ENCODE measurements around the gene NCL. TPM values are rescaled to one million over a fixed set of nuclear protein-coding genes. Genes with fewer than 3 reads are reported as not detected.
"Not testable (repeated sequence)": the region's sequence is repeated elsewhere in the genome, so short reads cannot be mapped to it uniquely, and the experiment has no call there.

Gene NCL
- polyA plus RNA-seq, 3 donors from 2014 or later, result 110 to 602 (median 239) TPM

- H3K4me3 Mint-ChIP-seq, result no peak overlapping the region
- H3K4me1 Mint-ChIP-seq, result peaks cover under 1 to 7% of the 10 kb centered on the region in 2 donors
- no peak for DNase-seq
- H3K36me3 Mint-ChIP-seq, result peaks cover 9 to 24% (median 13%) of the 10 kb centered on the region in 3 donors
- H3K27me3 Mint-ChIP-seq (ENCODE audit: low read depth in 3 of 3), result peaks cover 0 to 3% (median 2%) of the 10 kb centered on the region in 3 donors
- peaks cover 1 to 3% (median 2%) of the 10 kb centered on the region in 6 donors for H3K9me3 Mint-ChIP-seq
- peak overlapping the region in 2 of 6 donors; percentile 20 to 40 for H3K27ac Mint-ChIP-seq
Measured at GRCh38 chr2:231436957-231437356, 27.3 kb downstream of the NCL start.

- peaks cover 22 to 49% (median 35%) of the 10 kb centered on the region in 3 donors for H3K36me3 Mint-ChIP-seq
- peaks cover 3 to 12% (median 10%) of the 10 kb centered on the region in 3 donors for H3K27me3 Mint-ChIP-seq (ENCODE audit: low read depth in 3 of 3)
- H3K4me1 Mint-ChIP-seq, result peaks cover 7% of the 10 kb centered on the region in 2 donors
- DNase-seq, result no peak
- H3K4me3 Mint-ChIP-seq, result no peak overlapping the region
- peak overlapping the region in 3 of 6 donors; percentile 44 to 81 (median 71) for H3K27ac Mint-ChIP-seq
- peaks cover 4 to 22% (median 16%) of the 10 kb centered on the region in 6 donors for H3K9me3 Mint-ChIP-seq
Measured at GRCh38 chr2:231433990-231434389, 30.3 kb downstream of the NCL start.

GRCh38 chr2:231431606-231432005 is 32.7 kb downstream of the NCL start:
- H3K27me3 Mint-ChIP-seq (ENCODE audit: low read depth in 3 of 3), result peaks cover 15% of the 10 kb centered on the region in 3 donors
- no peak overlapping the region for H3K4me3 Mint-ChIP-seq

GRCh38 chr2:231430437-231430836 is 33.8 kb downstream of the NCL start:
- DNase-seq, result not testable (repeated sequence)
- Mint-ChIP-seq H3K27me3 (ENCODE audit: low read depth in 3 of 3) (peaks cover 17 to 25% (median 23%) of the 10 kb centered on the region in 3 donors), H3K4me3 (peak overlapping the region in 1 of 5 donors; percentile 38), H3K36me3 (peaks cover 22 to 44% (median 33%) of the 10 kb centered on the region in 3 donors), H3K4me1 (peaks cover 27 to 35% of the 10 kb centered on the region in 2 donors), H3K27ac (peak overlapping the region in 4 of 6 donors; percentile 31 to 81 (median 46)), H3K9me3 (peaks cover 4 to 22% (median 16%) of the 10 kb centered on the region in 6 donors)

More at GRCh38 chr2:231431606-231432005, 32.7 kb downstream of the NCL start:
- DNase-seq, result no peak
- Mint-ChIP-seq H3K36me3 (peaks cover 22 to 46% (median 35%) of the 10 kb centered on the region in 3 donors), H3K4me1 (peaks cover 15 to 23% of the 10 kb centered on the region in 2 donors), H3K9me3 (peaks cover 4 to 22% (median 16%) of the 10 kb centered on the region in 6 donors), H3K27ac (peak overlapping the region in 3 of 6 donors; percentile 1 to 37 (median 31))

- Mint-ChIP-seq H3K4me3 (no peak overlapping the region), H3K9me3 (peaks cover 4 to 22% (median 16%) of the 10 kb centered on the region in 6 donors), H3K36me3 (peaks cover 22 to 43% (median 32%) of the 10 kb centered on the region in 3 donors), H3K27me3 (ENCODE audit: low read depth in 3 of 3) (peaks cover 17 to 29% (median 26%) of the 10 kb centered on the region in 3 donors), H3K4me1 (peaks cover 32 to 40% of the 10 kb centered on the region in 2 donors), H3K27ac (peak overlapping the region; percentile 37 to 85 (median 58))
- DNase-seq, result no peak
Measured at GRCh38 chr2:231429901-231430300, 34.4 kb downstream of the NCL start.

GRCh38 chr2:231429152-231429551 is 35.1 kb downstream of the NCL start:
- DNase-seq, result no peak
- H3K4me3 Mint-ChIP-seq, result peak overlapping the region in 1 of 5 donors; percentile 33
- peaks cover 33 to 44% of the 10 kb centered on the region in 2 donors for H3K4me1 Mint-ChIP-seq
- peaks cover 4 to 22% (median 16%) of the 10 kb centered on the region in 6 donors for H3K9me3 Mint-ChIP-seq
- H3K27me3 Mint-ChIP-seq (ENCODE audit: low read depth in 3 of 3), result peaks cover 17 to 29% (median 26%) of the 10 kb centered on the region in 3 donors
- peak overlapping the region; percentile 37 to 83 (median 64) for H3K27ac Mint-ChIP-seq
- peaks cover 21 to 42% (median 31%) of the 10 kb centered on the region in 3 donors for H3K36me3 Mint-ChIP-seq

GRCh38 chr2:231427116-231427515 is 37.2 kb downstream of the NCL start:
- peak overlapping the region; percentile 88 to 98 (median 92) for H3K4me3 Mint-ChIP-seq
- peak overlapping the region; percentile 100 for H3K27ac Mint-ChIP-seq
- H3K4me1 Mint-ChIP-seq, result peaks cover 29 to 48% of the 10 kb centered on the region in 2 donors
- DNase-seq, result peak in 2 of 3 donors; percentile 39 to 45
- H3K9me3 Mint-ChIP-seq, result peaks cover 4 to 21% (median 16%) of the 10 kb centered on the region in 6 donors
- H3K36me3 Mint-ChIP-seq, result peaks cover 14 to 27% (median 23%) of the 10 kb centered on the region in 3 donors
- peaks cover 17 to 29% (median 26%) of the 10 kb centered on the region in 3 donors for H3K27me3 Mint-ChIP-seq (ENCODE audit: low read depth in 3 of 3)

GRCh38 chr2:231425811-231426703 is 38.2 kb downstream of the NCL start:
- DNase-seq, result peak; percentile 92 to 98 (median 97)
- Mint-ChIP-seq H3K9me3 (peaks cover 0 to 11% (median 5%) of the 10 kb centered on the region in 6 donors), H3K4me1 (peaks cover 34 to 51% of the 10 kb centered on the region in 2 donors), H3K27me3 (ENCODE audit: low read depth in 3 of 3) (peaks cover 9 to 28% (median 22%) of the 10 kb centered on the region in 3 donors), H3K27ac (peak overlapping the region; percentile 100), H3K36me3 (peaks cover 4 to 16% (median 13%) of the 10 kb centered on the region in 3 donors), H3K4me3 (peak overlapping the region; percentile 88 to 98 (median 92))

- peak; percentile 53 to 58 (median 55) for DNase-seq
- Mint-ChIP-seq H3K27ac (peak overlapping the region; percentile 100), H3K9me3 (peaks cover 0 to 4% (median under 1%) of the 10 kb centered on the region in 6 donors), H3K4me1 (peaks cover 34 to 50% of the 10 kb centered on the region in 2 donors), H3K4me3 (peak overlapping the region; percentile 88 to 98 (median 92)), H3K27me3 (ENCODE audit: low read depth in 3 of 3) (peaks cover 9 to 27% (median 21%) of the 10 kb centered on the region in 3 donors), H3K36me3 (peaks cover 0 to 9% (median 6%) of the 10 kb centered on the region in 3 donors)
Measured at GRCh38 chr2:231425291-231425810, 38.9 kb downstream of the NCL start.

GRCh38 chr2:231423176-231423575 is 41.1 kb downstream of the NCL start:
- DNase-seq, result no peak
- H3K27ac Mint-ChIP-seq, result peak overlapping the region; percentile 49 to 100 (median 70)
- no peaks in the 10 kb centered on the region for H3K36me3 Mint-ChIP-seq
- H3K4me3 Mint-ChIP-seq, result no peak overlapping the region
- H3K4me1 Mint-ChIP-seq, result peaks cover 34 to 43% of the 10 kb centered on the region in 2 donors
- peaks cover 6 to 26% (median 17%) of the 10 kb centered on the region in 3 donors for H3K27me3 Mint-ChIP-seq (ENCODE audit: low read depth in 3 of 3)
- H3K9me3 Mint-ChIP-seq, result no peaks in the 10 kb centered on the region

GRCh38 chr2:231422056-231422455 is 42.2 kb downstream of the NCL start:
- Mint-ChIP-seq H3K9me3 (no peaks in the 10 kb centered on the region), H3K4me1 (peaks cover 31 to 33% of the 10 kb centered on the region in 2 donors), H3K27me3 (ENCODE audit: low read depth in 3 of 3) (peaks cover 4 to 19% (median 18%) of the 10 kb centered on the region in 3 donors), H3K36me3 (no peaks in the 10 kb centered on the region), H3K27ac (peak overlapping the region; percentile 82 to 100 (median 86)), H3K4me3 (peak overlapping the region in 1 of 5 donors; percentile 7)
- DNase-seq, result peak in 1 of 3 donors; percentile 44

- no peak for DNase-seq
- H3K27me3 Mint-ChIP-seq (ENCODE audit: low read depth in 3 of 3), result peaks cover 0 to 10% (median 9%) of the 10 kb centered on the region in 3 donors
- no peaks in the 10 kb centered on the region for H3K36me3 Mint-ChIP-seq
- no peaks in the 10 kb centered on the region for H3K9me3 Mint-ChIP-seq
- H3K27ac Mint-ChIP-seq, result peak overlapping the region in 5 of 6 donors; percentile 74 to 100 (median 85)
- peaks cover 21 to 23% of the 10 kb centered on the region in 2 donors for H3K4me1 Mint-ChIP-seq
- H3K4me3 Mint-ChIP-seq, result no peak overlapping the region
Measured at GRCh38 chr2:231421051-231421580, 43.2 kb downstream of the NCL start.

Measured in immature natural killer cell (primary cell).